ENCODE measurements around the gene GLOD5. TPM values are rescaled to one million over a fixed set of nuclear protein-coding genes. Genes with fewer than 3 reads are reported as not detected.

The GLOD5 gene
- total RNA-seq: not detected

- Histone ChIP-seq H3K27me3 (peaks cover 0 to 14% of the 10 kb centered on the region in 2 donors), H3K9me3 (no peaks in the 10 kb centered on the region), H3K27ac (no peak within 1 kb of the TSS), H3K4me3 (no peak within 1 kb of the TSS), H3K4me1 (no peaks in the 10 kb centered on the region), H3K36me3 (no peaks in the 10 kb centered on the region)
- WGBS, 2 donors: 58 to 64% methylated on average over 10 to 12 of the region's 12 CpGs
- TF ChIP-seq CTCF (IDR thresholded peaks at IDR 0.05) (no peak), POLR2A (IDR thresholded peaks at IDR 0.05) (no peak), EP300 (IDR thresholded peaks at IDR 0.05) (no peak)
- DNase-seq (ENCODE audit: low spot score in 2 of 2): no peak
These were observed at the start of gene GLOD5 for GRCh38 chrX:48761674-48762471. TSS of gene GLOD5 (plus strand) at chrX:48761747. CDS start at chrX:48761791, 44 bp downstream.

GRCh38 chrX:48711929-48712505 is 49.5 kb upstream of the GLOD5 start:
- H3K4me1 ChIP-seq: no peaks in the 10 kb centered on the region
- TF ChIP-seq POLR2A (IDR thresholded peaks at IDR 0.05): no peak
- TF ChIP-seq CTCF (IDR thresholded peaks at IDR 0.05): no peak
- no peak for TF ChIP-seq EP300 (IDR thresholded peaks at IDR 0.05)
- H3K27ac ChIP-seq: no peak overlapping the region
- 74 to 80% methylated on average over 6 to 7 of the region's 7 CpGs for WGBS, 2 donors
- no peaks in the 10 kb centered on the region for H3K9me3 ChIP-seq
- H3K27me3 ChIP-seq: no peaks in the 10 kb centered on the region
- no peak for DNase-seq (ENCODE audit: low spot score in 2 of 2)
- no peak overlapping the region for H3K4me3 ChIP-seq
- peaks cover 0 to 13% (median 0%) of the 10 kb centered on the region in 3 donors for H3K36me3 ChIP-seq

- Histone ChIP-seq H3K36me3 (no peaks in the 10 kb centered on the region), H3K9me3 (no peaks in the 10 kb centered on the region), H3K27me3 (no peaks in the 10 kb centered on the region), H3K4me3 (no peak overlapping the region), H3K27ac (no peak overlapping the region), H3K4me1 (no peaks in the 10 kb centered on the region)
- WGBS, 2 donors: 67 to 77% methylated on average over 1 to 2 of the region's 2 CpGs
- DNase-seq (ENCODE audit: low spot score in 2 of 2): no peak
- TF ChIP-seq POLR2A (IDR thresholded peaks at IDR 0.05) (no peak), CTCF (IDR thresholded peaks at IDR 0.05) (no peak), EP300 (IDR thresholded peaks at IDR 0.05) (no peak)
These were observed 47.7 kb upstream of the GLOD5 start for GRCh38 chrX:48713847-48714246.

GRCh38 chrX:48714573-48714972 is 47.0 kb upstream of the GLOD5 start:
- Histone ChIP-seq H3K9me3 (no peaks in the 10 kb centered on the region), H3K27ac (no peak overlapping the region), H3K36me3 (no peaks in the 10 kb centered on the region), H3K4me3 (no peak overlapping the region), H3K4me1 (no peaks in the 10 kb centered on the region), H3K27me3 (no peaks in the 10 kb centered on the region)
- 66 to 81% methylated on average over 5 of the region's 5 CpGs for WGBS, 2 donors
- no peak for DNase-seq (ENCODE audit: low spot score in 2 of 2)
- no peak for TF ChIP-seq POLR2A (IDR thresholded peaks at IDR 0.05)
- TF ChIP-seq EP300 (IDR thresholded peaks at IDR 0.05): no peak
- TF ChIP-seq CTCF (IDR thresholded peaks at IDR 0.05): no peak

- H3K9me3 ChIP-seq: no peaks in the 10 kb centered on the region
- H3K27me3 ChIP-seq: no peaks in the 10 kb centered on the region
- no peak overlapping the region for H3K4me3 ChIP-seq
- 62 to 66% methylated on average over 2 of the region's 2 CpGs for WGBS, 2 donors
- no peaks in the 10 kb centered on the region for H3K36me3 ChIP-seq
- no peaks in the 10 kb centered on the region for H3K4me1 ChIP-seq
- no peak for DNase-seq (ENCODE audit: low spot score in 2 of 2)
- no peak overlapping the region for H3K27ac ChIP-seq
- TF ChIP-seq EP300 (IDR thresholded peaks at IDR 0.05) (no peak), CTCF (IDR thresholded peaks at IDR 0.05) (no peak), POLR2A (IDR thresholded peaks at IDR 0.05) (no peak)
These were observed 46.5 kb upstream of the GLOD5 start for GRCh38 chrX:48715072-48715471.
